K562 (cell line): ENCODE data around the gene STON1. TPM values are rescaled to one million over a fixed set of nuclear protein-coding genes. Genes with fewer than 3 reads are reported as not detected.

ENCODE experiments used
- BCOR ChIP-seq: fragments of 450-650 bp; IDR thresholded peaks from 2 replicates; pipeline ENCODE4 v1.6.1; 2016
- CLOCK ChIP-seq: fragments of 250-450 bp; sonication (Bioruptor Pico); IDR thresholded peaks from 2 replicates; pipeline ENCODE4 v1.4.0; 2020; ENCODE audit warnings: mild to moderate bottlenecking, moderate library complexity, borderline replicate concordance
- CREB1 ChIP-seq, 2 experiments: sonication (generic) in 1 of 2; formaldehyde crosslinking in 1 of 2; IDR thresholded peaks; 2 replicates each; pipeline versions ENCODE4 v1.6.1 to v1.8.0; 2012 to 2022; ENCODE audit warnings: inconsistent platforms in 1 of 2, mild to moderate bottlenecking in 1 of 2, missing genetic modification reagents in 1 of 2, moderate library complexity in 1 of 2
- E2F5 ChIP-seq: sonication (generic); formaldehyde crosslinking; IDR thresholded peaks from 2 replicates; pipeline ENCODE4 v1.8.0; 2022; ENCODE audit warnings: mild to moderate bottlenecking, missing genetic modification reagents
- HEY1 ChIP-seq: fragments of 250-450 bp; sonication (Bioruptor Pico); IDR thresholded peaks from 2 replicates; pipeline ENCODE4 v1.5.0; 2020; ENCODE audit warnings: mild to moderate bottlenecking, moderate library complexity, borderline replicate concordance
- KHSRP ChIP-seq: fragments of 450-650 bp; IDR thresholded peaks from 2 replicates; pipeline ENCODE4 v1.6.1; 2017
- MAFG ChIP-seq: fragments of 450-650 bp; conservative IDR thresholded peaks from 2 replicates; pipeline ENCODE4 v1.6.1; 2016; ENCODE audit warnings: missing genetic modification characterization, missing compliant biosample characterization
- NCOA1 ChIP-seq: fragments of 450-650 bp; IDR thresholded peaks from 2 replicates; pipeline ENCODE4 v1.6.1; 2016; ENCODE audit warnings: low read depth
- PHF21A ChIP-seq: fragments of 450-650 bp; IDR thresholded peaks from 2 replicates; pipeline ENCODE4 v1.6.1; 2017; ENCODE audit warnings: low read depth, borderline replicate concordance
- POLR2AphosphoS2 ChIP-seq: IDR thresholded peaks from 2 replicates; pipeline ENCODE4 v1.6.1; 2012; ENCODE audit warnings: low read length, improper control_type of control experiment
- TAF9B ChIP-seq: fragments of 450-650 bp; IDR thresholded peaks from 2 replicates; pipeline ENCODE4 v1.6.1; 2018; ENCODE audit warnings: mild to moderate bottlenecking; ENCODE audit not compliant: partially characterized antibody
- ZFP1 ChIP-seq: fragments of 450-650 bp; formaldehyde crosslinking; IDR thresholded peaks from 2 replicates; pipeline ENCODE4 v1.4.0; 2020; ENCODE audit warnings: mild to moderate bottlenecking, mixed read lengths
- ZNF431 ChIP-seq: sonication (generic); formaldehyde crosslinking; IDR thresholded peaks from 2 replicates; pipeline ENCODE4 v1.8.0; 2022; ENCODE audit warnings: mild to moderate bottlenecking, missing genetic modification reagents
- polyA plus RNA-seq, 8 experiments: library from polyadenylated mRNA; depleted of rRNA in 4 of 8; stranded (reverse) in 5 of 8; unstranded in 3 of 8; fragments of >200 nt; fragmentation: Nextera tagmentation in 2 of 8; fragmentation: Illumina TruSeq in 1 of 8; extraction: Ambion mirVana in 2 of 8; extraction: Trizol in 1 of 8; gene quantifications; 2 replicates each; pipeline versions ENCODE4 v1.2.1 to v1.2.3, GENCODE V29; 2011 to 2014; ENCODE audit warnings: inconsistent platforms in 1 of 8, missing spikeins in 1 of 8
- total RNA-seq, 7 experiments: library from RNA; depleted of rRNA in 6 of 7; stranded (reverse); fragments of >200 nt in 6 of 7; fragmentation: Illumina TruSeq in 2 of 7; extraction: Trizol in 2 of 7; gene quantifications; 2 replicates each; pipeline versions ENCODE4 v1.2.1 to v1.2.3, GENCODE V29; 2011 to 2021; ENCODE audit warnings: low replicate concordance in 1 of 7
- TF ChIP-seq, protein P1 (sequence below): fragments of 450-650 bp; IDR thresholded peaks from 2 replicates; pipeline ENCODE4 v1.6.1; 2016; ENCODE audit warnings: mild to moderate bottlenecking
- TF ChIP-seq, protein P2 (sequence below): fragments of 450-650 bp; IDR thresholded peaks from 2 replicates; pipeline ENCODE4 v1.6.1; 2017; ENCODE audit warnings: antibody characterized with exemption
- TF ChIP-seq, protein P3 (sequence below): IDR thresholded peaks from 3 replicates; pipeline ENCODE4 v1.6.1; 2011; ENCODE audit warnings: borderline replicate concordance, mild to moderate bottlenecking; ENCODE audit not compliant: insufficient read length, insufficient read depth
- TF ChIP-seq, protein P4 (sequence below): sonication (generic); formaldehyde crosslinking; IDR thresholded peaks from 2 replicates; pipeline ENCODE4 v1.8.0; 2022; ENCODE audit warnings: mild to moderate bottlenecking, missing genetic modification reagents

The STON1 gene
- total and polyA plus RNA-seq, 9 of the 15 experiments (the other 6 are each of a cell fraction or from before 2014, with no cell fraction given): 0.07 to 1.2 (median 0.55) TPM

- TF ChIP-seq, protein P1, sequence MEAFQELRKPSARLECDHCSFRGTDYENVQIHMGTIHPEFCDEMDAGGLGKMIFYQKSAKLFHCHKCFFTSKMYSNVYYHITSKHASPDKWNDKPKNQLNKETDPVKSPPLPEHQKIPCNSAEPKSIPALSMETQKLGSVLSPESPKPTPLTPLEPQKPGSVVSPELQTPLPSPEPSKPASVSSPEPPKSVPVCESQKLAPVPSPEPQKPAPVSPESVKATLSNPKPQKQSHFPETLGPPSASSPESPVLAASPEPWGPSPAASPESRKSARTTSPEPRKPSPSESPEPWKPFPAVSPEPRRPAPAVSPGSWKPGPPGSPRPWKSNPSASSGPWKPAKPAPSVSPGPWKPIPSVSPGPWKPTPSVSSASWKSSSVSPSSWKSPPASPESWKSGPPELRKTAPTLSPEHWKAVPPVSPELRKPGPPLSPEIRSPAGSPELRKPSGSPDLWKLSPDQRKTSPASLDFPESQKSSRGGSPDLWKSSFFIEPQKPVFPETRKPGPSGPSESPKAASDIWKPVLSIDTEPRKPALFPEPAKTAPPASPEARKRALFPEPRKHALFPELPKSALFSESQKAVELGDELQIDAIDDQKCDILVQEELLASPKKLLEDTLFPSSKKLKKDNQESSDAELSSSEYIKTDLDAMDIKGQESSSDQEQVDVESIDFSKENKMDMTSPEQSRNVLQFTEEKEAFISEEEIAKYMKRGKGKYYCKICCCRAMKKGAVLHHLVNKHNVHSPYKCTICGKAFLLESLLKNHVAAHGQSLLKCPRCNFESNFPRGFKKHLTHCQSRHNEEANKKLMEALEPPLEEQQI: peak; percentile 36; the same call in 1 of the 2 replicates
- TF ChIP-seq PHF21A (no peak), MAFG (no peak), CREB1 (IDR thresholded peaks at IDR 0.05) (peak; percentile 65; the same call in 1 of the 2 replicates), CREB1 (CRISPR knock-in tag; IDR thresholded peaks at IDR 0.05) (no peak), HEY1 (CRISPR knock-in tag) (no peak), BCOR (peak; percentile 62), NCOA1 (no peak; the same call in 1 of the 2 replicates), TAF9B (peak; percentile 29), ZFP1 (no peak), ZNF431 (CRISPR knock-in tag) (no peak), E2F5 (CRISPR knock-in tag) (no peak), KHSRP (no peak), CLOCK (CRISPR knock-in tag) (no peak), POLR2AphosphoS2 (no peak)
- TF ChIP-seq, protein P2, sequence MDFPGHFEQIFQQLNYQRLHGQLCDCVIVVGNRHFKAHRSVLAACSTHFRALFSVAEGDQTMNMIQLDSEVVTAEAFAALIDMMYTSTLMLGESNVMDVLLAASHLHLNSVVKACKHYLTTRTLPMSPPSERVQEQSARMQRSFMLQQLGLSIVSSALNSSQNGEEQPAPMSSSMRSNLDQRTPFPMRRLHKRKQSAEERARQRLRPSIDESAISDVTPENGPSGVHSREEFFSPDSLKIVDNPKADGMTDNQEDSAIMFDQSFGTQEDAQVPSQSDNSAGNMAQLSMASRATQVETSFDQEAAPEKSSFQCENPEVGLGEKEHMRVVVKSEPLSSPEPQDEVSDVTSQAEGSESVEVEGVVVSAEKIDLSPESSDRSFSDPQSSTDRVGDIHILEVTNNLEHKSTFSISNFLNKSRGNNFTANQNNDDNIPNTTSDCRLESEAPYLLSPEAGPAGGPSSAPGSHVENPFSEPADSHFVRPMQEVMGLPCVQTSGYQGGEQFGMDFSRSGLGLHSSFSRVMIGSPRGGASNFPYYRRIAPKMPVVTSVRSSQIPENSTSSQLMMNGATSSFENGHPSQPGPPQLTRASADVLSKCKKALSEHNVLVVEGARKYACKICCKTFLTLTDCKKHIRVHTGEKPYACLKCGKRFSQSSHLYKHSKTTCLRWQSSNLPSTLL: no peak
- TF ChIP-seq, protein P3, sequence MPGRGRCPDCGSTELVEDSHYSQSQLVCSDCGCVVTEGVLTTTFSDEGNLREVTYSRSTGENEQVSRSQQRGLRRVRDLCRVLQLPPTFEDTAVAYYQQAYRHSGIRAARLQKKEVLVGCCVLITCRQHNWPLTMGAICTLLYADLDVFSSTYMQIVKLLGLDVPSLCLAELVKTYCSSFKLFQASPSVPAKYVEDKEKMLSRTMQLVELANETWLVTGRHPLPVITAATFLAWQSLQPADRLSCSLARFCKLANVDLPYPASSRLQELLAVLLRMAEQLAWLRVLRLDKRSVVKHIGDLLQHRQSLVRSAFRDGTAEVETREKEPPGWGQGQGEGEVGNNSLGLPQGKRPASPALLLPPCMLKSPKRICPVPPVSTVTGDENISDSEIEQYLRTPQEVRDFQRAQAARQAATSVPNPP: no peak
- TF ChIP-seq, protein P4, sequence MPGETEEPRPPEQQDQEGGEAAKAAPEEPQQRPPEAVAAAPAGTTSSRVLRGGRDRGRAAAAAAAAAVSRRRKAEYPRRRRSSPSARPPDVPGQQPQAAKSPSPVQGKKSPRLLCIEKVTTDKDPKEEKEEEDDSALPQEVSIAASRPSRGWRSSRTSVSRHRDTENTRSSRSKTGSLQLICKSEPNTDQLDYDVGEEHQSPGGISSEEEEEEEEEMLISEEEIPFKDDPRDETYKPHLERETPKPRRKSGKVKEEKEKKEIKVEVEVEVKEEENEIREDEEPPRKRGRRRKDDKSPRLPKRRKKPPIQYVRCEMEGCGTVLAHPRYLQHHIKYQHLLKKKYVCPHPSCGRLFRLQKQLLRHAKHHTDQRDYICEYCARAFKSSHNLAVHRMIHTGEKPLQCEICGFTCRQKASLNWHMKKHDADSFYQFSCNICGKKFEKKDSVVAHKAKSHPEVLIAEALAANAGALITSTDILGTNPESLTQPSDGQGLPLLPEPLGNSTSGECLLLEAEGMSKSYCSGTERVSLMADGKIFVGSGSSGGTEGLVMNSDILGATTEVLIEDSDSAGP (CRISPR knock-in tag): no peak
Measured at GRCh38 chr2:48607307-48608014, 77.5 kb downstream of the STON1 start (continued).
